A549 (cell line): Measurements from ENCODE around the gene DCUN1D5.

Experiments
- BHLHE40 ChIP-seq: IDR thresholded peaks from 2 replicates; pipeline ENCODE4 v1.6.1; 2012; ENCODE audit warnings: low read depth, low read length, inconsistent platforms
- MYC ChIP-seq: IDR thresholded peaks from 2 replicates; pipeline ENCODE4 v1.6.1; 2012; ENCODE audit warnings: mild to moderate bottlenecking, inconsistent platforms, low read length, improper control_type of control experiment, borderline replicate concordance
- POLR2A ChIP-seq: IDR thresholded peaks from 2 replicates; pipeline ENCODE4 v1.6.1; 2012; ENCODE audit warnings: mild to moderate bottlenecking, low read length
- RAD21 ChIP-seq, 2 experiments: fragments of >200 bp in 1 of 2; sonication (Bioruptor Twin) in 1 of 2; formaldehyde crosslinking in 1 of 2; IDR thresholded peaks in 1 of 2; conservative IDR thresholded peaks in 1 of 2; 2 replicates in 1 of 2; 3 replicates in 1 of 2; pipeline ENCODE4 v1.6.1; 2012 to 2018; ENCODE audit warnings: inconsistent platforms in 1 of 2
- TF ChIP-seq, protein P1 (sequence below): fragments of >200 bp; sonication (Bioruptor Twin); formaldehyde crosslinking; IDR thresholded peaks from 3 replicates; pipeline ENCODE4 v1.5.1; 2016
- TF ChIP-seq, protein P2 (sequence below): fragments of 200-600 bp; sonication (generic); IDR thresholded peaks from 2 replicates; pipeline ENCODE4 v1.6.1; 2016; ENCODE audit warnings: antibody characterized with exemption, mild to moderate bottlenecking, moderate library complexity

DNA sequence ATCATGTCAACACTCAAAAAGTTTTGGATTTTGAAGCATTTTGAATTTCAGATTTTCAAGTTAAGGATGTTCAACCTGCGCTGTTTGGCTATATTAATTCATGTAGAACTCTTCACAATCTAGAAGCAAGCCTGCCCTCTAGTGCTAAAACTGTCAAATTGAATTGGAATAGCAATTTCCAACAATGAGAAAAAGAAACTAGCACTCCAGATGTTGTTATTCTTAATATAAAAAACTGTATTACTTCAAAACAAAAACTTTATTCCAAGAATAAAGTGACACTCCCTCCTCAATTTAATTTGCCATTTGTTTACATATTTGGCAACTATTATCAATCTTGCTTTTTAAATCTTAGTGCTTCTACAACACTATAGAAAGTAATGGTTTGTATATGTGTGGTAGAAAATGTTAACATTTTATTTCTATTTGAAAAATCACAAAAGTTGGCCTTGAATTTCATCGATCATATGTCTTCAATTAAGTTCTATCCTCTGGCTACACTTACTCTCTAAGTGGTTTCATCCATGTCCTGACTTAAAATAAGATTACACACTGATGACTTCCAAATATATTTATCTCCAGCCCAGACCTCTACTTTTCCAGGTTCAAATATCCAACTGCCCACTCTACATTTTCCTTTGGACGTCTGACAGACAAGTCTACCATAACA, 36.6 kb downstream of the DCUN1D5 start:
- TF ChIP-seq, protein P1, sequence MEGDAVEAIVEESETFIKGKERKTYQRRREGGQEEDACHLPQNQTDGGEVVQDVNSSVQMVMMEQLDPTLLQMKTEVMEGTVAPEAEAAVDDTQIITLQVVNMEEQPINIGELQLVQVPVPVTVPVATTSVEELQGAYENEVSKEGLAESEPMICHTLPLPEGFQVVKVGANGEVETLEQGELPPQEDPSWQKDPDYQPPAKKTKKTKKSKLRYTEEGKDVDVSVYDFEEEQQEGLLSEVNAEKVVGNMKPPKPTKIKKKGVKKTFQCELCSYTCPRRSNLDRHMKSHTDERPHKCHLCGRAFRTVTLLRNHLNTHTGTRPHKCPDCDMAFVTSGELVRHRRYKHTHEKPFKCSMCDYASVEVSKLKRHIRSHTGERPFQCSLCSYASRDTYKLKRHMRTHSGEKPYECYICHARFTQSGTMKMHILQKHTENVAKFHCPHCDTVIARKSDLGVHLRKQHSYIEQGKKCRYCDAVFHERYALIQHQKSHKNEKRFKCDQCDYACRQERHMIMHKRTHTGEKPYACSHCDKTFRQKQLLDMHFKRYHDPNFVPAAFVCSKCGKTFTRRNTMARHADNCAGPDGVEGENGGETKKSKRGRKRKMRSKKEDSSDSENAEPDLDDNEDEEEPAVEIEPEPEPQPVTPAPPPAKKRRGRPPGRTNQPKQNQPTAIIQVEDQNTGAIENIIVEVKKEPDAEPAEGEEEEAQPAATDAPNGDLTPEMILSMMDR, result peak; percentile 60
- TF ChIP-seq POLR2A (no peak), RAD21 (conservative IDR thresholded peaks at IDR 0.05 in 1 of 2, IDR thresholded peaks at IDR 0.05 in 1 of 2) (peak; percentile 57 to 63), MYC (no peak), BHLHE40 (no peak)
- TF ChIP-seq, protein P2, sequence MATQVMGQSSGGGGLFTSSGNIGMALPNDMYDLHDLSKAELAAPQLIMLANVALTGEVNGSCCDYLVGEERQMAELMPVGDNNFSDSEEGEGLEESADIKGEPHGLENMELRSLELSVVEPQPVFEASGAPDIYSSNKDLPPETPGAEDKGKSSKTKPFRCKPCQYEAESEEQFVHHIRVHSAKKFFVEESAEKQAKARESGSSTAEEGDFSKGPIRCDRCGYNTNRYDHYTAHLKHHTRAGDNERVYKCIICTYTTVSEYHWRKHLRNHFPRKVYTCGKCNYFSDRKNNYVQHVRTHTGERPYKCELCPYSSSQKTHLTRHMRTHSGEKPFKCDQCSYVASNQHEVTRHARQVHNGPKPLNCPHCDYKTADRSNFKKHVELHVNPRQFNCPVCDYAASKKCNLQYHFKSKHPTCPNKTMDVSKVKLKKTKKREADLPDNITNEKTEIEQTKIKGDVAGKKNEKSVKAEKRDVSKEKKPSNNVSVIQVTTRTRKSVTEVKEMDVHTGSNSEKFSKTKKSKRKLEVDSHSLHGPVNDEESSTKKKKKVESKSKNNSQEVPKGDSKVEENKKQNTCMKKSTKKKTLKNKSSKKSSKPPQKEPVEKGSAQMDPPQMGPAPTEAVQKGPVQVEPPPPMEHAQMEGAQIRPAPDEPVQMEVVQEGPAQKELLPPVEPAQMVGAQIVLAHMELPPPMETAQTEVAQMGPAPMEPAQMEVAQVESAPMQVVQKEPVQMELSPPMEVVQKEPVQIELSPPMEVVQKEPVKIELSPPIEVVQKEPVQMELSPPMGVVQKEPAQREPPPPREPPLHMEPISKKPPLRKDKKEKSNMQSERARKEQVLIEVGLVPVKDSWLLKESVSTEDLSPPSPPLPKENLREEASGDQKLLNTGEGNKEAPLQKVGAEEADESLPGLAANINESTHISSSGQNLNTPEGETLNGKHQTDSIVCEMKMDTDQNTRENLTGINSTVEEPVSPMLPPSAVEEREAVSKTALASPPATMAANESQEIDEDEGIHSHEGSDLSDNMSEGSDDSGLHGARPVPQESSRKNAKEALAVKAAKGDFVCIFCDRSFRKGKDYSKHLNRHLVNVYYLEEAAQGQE, result no peak
